ENCODE results near the gene SQSTM1. TPM values are rescaled to one million over a fixed set of nuclear protein-coding genes. Genes with fewer than 3 reads are reported as not detected.

SQSTM1 gene
- total RNA-seq, 1 experiment from 2014 or later, result 78.5 TPM

DNA sequence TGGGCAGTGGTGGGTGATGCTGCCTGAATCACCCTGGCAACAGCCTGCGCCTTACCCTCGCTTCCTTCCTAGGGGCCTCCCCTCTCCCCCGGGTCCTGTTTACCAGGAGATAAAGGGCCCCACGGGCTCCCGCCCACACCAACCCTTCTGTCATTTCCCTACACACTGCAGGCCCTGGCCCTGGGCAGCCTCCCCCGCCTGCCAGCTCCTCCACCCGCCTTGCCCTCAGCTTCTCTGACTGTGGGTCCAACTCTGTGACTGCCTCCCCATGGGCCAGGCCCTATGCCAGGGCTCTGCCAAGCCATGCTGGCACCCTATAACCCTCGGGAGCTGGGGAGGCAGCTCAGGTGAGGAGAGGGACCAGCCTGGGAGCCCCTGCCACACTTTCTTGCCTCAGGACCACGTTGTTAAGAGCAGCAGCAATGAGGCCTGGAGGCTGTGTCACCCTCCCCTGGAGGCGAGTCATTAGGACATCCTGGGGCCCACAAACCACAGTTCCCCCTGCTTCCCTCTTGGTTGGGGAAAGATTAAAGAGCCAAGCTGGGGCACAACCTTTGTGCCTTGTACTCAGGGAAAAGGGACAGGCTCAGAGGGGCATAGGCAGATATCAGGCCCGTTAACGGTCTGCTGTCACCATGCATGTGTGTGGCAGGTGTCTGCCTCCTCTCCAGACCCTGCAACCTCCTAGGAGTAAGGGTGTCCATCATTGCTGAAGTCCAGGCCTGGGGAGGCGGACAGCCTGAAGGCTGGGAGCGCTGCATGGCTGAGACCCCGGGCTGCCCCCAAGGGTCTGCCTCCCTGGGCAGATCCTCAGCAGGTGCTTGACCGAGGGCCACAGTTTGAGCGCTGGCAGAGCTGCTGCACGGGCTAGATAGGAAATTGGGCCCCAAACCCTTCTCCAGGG is 16.8 kb upstream of the SQSTM1 start:
- Mint-ChIP-seq H3K27ac (no peak overlapping the region), H3K36me3 (peaks cover 13% of the 10 kb centered on the region), H3K9me3 (no peaks in the 10 kb centered on the region), H3K27me3 (ENCODE audit: low read depth) (peaks cover 6% of the 10 kb centered on the region), H3K4me1 (peaks cover 34% of the 10 kb centered on the region), H3K4me3 (peak overlapping the region; percentile 4)
- TF ChIP-seq CTCF (IDR thresholded peaks at IDR 0.05) (no peak), FOXP1 (CRISPR knock-in tag; IDR thresholded peaks at IDR 0.05; ENCODE audit: borderline replicate concordance) (0 out of 2 replicates have a peak, but pooled peaks have one; percentile 2)
- DNase-seq (ENCODE audit: low spot score), result no peak
- CTCF ChIA-PET, result interaction anchor here (1.4 to 2.7 kb wide), 3 partner anchors 10 to 171 kb away, joined by 3 to 20 read pairs (median 10); partner anchors contain the start of gene SQSTM1
- POLR2A ChIA-PET, result no interaction called here
- no peak for ATAC-seq

- Mint-ChIP-seq H3K27me3 (ENCODE audit: low read depth) (peaks cover 6% of the 10 kb centered on the region), H3K4me1 (peaks cover 34% of the 10 kb centered on the region), H3K27ac (no peak overlapping the region), H3K4me3 (peak overlapping the region; percentile 77), H3K9me3 (no peaks in the 10 kb centered on the region), H3K36me3 (peaks cover 7% of the 10 kb centered on the region)
- DNase-seq (ENCODE audit: low spot score) (no peak), ATAC-seq (no peak)
- TF ChIP-seq NFATC4 (CRISPR knock-in tag; IDR thresholded peaks at IDR 0.05) (no peak), ZNF138 (CRISPR knock-in tag; conservative IDR thresholded peaks at IDR 0.05) (no peak), STAT6 (CRISPR knock-in tag; conservative IDR thresholded peaks at IDR 0.05; ENCODE audit: low read depth) (no peak), ZBTB21 (CRISPR knock-in tag; IDR thresholded peaks at IDR 0.05; ENCODE audit: borderline replicate concordance) (no peak), JAZF1 (CRISPR knock-in tag; IDR thresholded peaks at IDR 0.05) (no peak), MAX (CRISPR knock-in tag; IDR thresholded peaks at IDR 0.05) (no peak), KAT7 (CRISPR knock-in tag; IDR thresholded peaks at IDR 0.05; ENCODE audit: borderline replicate concordance) (no peak), FOXK1 (CRISPR knock-in tag; IDR thresholded peaks at IDR 0.05) (no peak), ZNF416 (CRISPR knock-in tag; IDR thresholded peaks at IDR 0.05) (no peak), RORB (CRISPR knock-in tag; IDR thresholded peaks at IDR 0.05) (no peak), ATF6 (CRISPR knock-in tag; IDR thresholded peaks at IDR 0.05) (no peak)
- ChIA-PET POLR2A (no interaction called here), CTCF (no interaction called here)
These were observed 16.2 kb upstream of the SQSTM1 start for GRCh38 chr5:179804555-179804947.

DNA sequence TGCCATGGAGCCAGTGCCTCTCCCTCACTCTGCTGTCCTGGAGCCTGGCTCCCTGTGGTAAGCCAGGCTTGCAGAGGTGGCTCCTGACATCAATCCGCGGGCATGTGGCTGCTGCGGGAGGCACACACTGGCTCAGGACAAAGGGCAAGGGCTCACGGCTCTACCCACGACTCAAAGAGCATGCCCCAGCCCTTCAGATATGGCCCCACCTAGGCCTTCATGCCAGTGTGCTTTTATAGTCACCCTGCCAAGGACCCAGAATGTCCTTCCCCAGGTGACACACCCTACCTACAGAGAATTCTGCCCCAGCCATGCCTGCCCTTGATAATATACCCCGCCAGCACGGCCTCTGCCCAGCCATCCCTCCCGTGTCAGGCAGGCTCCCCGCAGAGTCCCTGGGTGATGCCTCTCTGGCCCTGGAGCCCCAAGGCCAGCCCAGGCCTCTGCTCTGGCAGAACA is 15.6 kb upstream of the SQSTM1 start:
- ChIA-PET CTCF (interaction anchor here (1.2 to 1.3 kb wide), 2 partner anchors 43 to 137 kb away, joined by 3 read pairs; no protein-coding TSS in a partner anchor), POLR2A (no interaction called here)
- Mint-ChIP-seq H3K4me3 (peak overlapping the region; percentile 77), H3K27me3 (ENCODE audit: low read depth) (peaks cover 6% of the 10 kb centered on the region), H3K36me3 (peaks cover 3% of the 10 kb centered on the region), H3K9me3 (no peaks in the 10 kb centered on the region), H3K27ac (no peak overlapping the region), H3K4me1 (peaks cover 34% of the 10 kb centered on the region)
- ATAC-seq (no peak), DNase-seq (ENCODE audit: low spot score) (no peak)
- TF ChIP-seq FOXK1 (CRISPR knock-in tag; IDR thresholded peaks at IDR 0.05) (no peak), IRF1 (CRISPR knock-in tag; IDR thresholded peaks at IDR 0.05) (no peak), ZNF317 (CRISPR knock-in tag; IDR thresholded peaks at IDR 0.05; ENCODE audit: borderline replicate concordance, low read depth) (no peak), RELA (CRISPR knock-in tag; IDR thresholded peaks at IDR 0.05; ENCODE audit: borderline replicate concordance) (no peak)
- TF ChIP-seq, protein P1, sequence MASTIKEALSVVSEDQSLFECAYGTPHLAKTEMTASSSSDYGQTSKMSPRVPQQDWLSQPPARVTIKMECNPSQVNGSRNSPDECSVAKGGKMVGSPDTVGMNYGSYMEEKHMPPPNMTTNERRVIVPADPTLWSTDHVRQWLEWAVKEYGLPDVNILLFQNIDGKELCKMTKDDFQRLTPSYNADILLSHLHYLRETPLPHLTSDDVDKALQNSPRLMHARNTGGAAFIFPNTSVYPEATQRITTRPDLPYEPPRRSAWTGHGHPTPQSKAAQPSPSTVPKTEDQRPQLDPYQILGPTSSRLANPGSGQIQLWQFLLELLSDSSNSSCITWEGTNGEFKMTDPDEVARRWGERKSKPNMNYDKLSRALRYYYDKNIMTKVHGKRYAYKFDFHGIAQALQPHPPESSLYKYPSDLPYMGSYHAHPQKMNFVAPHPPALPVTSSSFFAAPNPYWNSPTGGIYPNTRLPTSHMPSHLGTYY (CRISPR knock-in tag; IDR thresholded peaks at IDR 0.05), result no peak
- TF ChIP-seq, protein P2, sequence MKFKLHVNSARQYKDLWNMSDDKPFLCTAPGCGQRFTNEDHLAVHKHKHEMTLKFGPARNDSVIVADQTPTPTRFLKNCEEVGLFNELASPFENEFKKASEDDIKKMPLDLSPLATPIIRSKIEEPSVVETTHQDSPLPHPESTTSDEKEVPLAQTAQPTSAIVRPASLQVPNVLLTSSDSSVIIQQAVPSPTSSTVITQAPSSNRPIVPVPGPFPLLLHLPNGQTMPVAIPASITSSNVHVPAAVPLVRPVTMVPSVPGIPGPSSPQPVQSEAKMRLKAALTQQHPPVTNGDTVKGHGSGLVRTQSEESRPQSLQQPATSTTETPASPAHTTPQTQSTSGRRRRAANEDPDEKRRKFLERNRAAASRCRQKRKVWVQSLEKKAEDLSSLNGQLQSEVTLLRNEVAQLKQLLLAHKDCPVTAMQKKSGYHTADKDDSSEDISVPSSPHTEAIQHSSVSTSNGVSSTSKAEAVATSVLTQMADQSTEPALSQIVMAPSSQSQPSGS (CRISPR knock-in tag; IDR thresholded peaks at IDR 0.05; ENCODE audit: borderline replicate concordance, low read depth), result no peak

Measured in WTC11 (cell line).